ENCODE measurements around the gene PJA1.

Gene PJA1

GRCh38 chrX:69142788-69143469, 22.3 kb downstream of the PJA1 start:
- DNase-seq = no peak

GRCh38 chrX:69140837-69141236, 24.4 kb downstream of the PJA1 start:
- no peak for DNase-seq

DNA sequence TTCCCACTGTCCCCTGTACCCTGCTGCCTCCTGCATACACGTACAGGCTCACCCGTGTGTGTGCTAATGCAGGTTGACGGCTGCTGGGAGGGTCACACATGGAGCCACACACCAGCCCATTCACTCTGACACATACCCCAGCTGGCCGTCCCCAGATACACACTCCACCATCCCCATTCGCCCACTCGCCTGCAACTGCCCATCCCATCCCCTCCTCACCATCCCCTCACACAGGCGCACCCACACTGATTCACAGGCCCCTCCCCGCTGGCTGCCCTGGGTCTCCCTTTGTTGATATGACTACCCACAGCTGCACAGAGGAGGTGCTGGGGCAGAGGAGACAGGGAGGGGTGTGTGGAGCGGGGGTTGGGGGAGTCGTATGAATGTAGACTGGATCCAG, 25.7 kb downstream of the PJA1 start:
- no peak for DNase-seq

GRCh38 chrX:69138512-69138911, 26.7 kb downstream of the PJA1 start:
- DNase-seq = no peak

- DNase-seq = no peak
These were observed 27.2 kb downstream of the PJA1 start for GRCh38 chrX:69138118-69138390.

- no peak for DNase-seq
These were observed 27.7 kb downstream of the PJA1 start for GRCh38 chrX:69137371-69138117.

DNA sequence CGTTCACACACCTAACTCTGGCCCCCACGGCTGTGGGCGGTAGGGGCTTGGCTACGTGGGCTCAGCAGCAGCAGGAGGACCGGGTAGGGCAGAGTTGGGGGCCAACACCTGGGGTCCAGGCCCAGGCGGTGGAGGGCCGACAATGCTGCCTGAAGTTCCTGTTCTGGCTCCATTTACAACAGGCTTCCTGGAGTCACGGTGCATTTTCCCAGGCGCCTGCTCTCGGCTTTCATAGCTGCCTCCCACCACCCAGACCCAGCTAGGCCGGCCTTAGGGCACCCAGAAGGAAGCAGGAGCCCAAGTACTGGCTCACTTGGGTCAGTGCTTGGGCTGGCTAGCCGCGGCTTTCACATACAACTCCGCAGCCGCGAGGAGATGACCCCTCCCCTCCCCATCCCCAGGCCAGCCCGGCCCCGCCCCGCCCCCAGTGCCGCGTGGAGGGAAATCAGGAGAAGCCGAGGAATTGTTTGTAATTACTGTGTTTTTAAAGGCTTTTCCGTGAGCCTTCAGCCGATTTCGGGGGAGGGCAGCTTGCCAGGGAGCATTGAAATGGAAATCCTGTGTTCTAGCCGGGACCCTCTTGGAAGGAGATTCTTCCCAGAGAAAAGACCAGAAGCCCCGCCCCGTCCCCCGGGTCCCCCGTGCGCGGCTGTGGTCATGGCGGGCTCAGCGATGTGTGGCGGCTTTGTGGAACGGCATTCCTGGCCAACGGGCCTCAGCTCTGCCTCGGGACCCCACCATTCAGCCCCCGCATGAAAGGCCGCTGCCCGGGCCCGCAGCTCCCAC, 28.5 kb downstream of the PJA1 start:
- no peak for DNase-seq

- no peak for DNase-seq
These were observed 31.2 kb downstream of the PJA1 start for GRCh38 chrX:69133921-69134542.

DNA sequence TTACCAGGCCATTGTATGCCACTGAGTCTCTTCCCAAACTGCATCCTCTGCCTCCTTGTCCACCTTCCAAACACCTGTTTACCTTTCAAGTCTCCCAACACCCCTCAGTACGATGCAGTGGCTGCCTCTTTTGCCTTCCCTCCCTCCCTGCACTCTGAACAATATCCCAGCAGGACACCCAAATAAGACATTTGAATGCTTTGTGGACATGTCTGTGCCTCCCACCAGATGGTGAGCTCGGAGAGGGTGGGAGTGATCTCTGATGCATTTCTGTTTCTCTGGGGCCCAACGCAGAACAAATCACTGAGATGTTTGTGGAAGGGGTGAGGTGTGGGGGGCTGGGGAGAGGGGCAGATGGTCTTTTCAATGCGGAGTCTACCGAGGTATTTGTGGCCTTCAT, 33.4 kb downstream of the PJA1 start:
- DNase-seq = no peak

- no peak for DNase-seq
These were observed 34.8 kb downstream of the PJA1 start for GRCh38 chrX:69130439-69130838.

- no peak for DNase-seq
These were observed 36.7 kb downstream of the PJA1 start for GRCh38 chrX:69128588-69128987.

DNA sequence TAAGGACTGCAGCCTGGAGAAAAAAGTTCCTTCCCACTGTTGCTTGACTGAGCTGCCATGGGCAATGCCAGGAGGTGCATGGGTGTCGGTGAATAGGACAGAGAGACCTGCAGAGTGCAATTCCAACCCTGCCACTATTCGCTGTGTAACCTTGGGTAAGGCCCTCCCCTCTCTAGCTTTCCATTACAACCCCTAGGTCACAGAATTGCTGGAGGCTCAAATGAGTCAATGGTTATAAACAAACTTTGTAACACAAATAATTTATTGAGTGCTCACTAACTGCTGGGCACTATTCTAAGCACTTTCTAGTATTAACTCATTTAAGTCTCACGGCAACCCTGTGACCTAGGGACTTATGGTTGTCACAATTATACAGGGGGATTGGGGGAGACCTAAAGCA, 37.8 kb downstream of the PJA1 start:
- no peak for DNase-seq

DNA sequence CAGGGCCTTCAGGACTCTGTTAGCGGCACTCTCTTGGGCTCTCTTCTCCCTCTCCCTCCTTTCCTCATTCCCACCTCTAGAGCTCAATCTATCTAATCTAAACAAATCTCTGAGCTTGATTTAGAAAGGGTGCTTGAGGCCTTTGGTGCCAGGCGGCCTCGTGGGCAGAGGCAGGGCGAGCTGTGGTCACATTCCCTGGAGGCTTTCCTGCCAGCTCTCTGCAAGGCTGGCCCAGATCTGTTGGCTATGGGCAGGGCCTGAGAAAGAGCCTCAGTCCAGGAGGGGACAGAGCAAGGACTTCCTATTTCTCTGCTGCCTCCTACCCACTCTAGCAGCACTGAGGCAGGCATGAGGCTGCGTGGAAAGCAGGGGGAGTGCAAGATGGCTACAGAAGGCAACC, 38.6 kb downstream of the PJA1 start:
- no peak for DNase-seq

- no peak for DNase-seq
These were observed 40.2 kb downstream of the PJA1 start for GRCh38 chrX:69125094-69125493.

- no peak for DNase-seq
These were observed 41.1 kb downstream of the PJA1 start for GRCh38 chrX:69124108-69124507.

GRCh38 chrX:69123481-69123880, 41.8 kb downstream of the PJA1 start:
- no peak for DNase-seq

DNA sequence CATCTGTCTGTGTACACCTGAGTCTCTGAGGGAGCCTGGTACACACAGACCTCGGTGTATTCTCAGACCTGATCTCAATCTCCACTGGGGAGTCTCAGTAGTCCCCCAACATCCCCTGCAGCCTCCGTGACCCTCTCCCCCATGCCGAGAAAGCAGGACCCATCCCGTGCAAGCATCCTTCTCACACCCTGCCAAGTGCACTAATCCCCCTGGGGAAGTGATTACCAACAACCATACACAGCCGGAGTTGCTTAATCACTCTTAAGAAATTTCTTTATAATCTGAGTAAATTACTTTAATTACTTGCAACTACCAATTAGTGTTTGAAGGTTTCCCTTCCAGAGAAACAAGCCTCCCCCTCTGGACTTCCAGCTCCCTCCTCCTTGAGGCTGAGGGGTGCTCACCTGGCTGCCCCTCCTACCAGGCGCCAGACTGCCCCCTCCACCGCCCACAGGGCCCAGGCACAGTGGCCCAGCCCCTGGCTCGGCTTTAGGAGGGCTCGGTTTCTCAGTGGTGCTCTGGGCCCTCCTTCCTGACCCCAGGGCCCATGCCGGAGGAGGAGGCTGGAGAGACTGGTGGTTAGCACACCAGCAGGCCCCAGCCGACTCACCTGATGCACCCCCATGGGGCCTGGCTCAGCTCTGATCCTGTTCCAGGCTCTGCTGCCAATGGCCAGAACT, 43.8 kb downstream of the PJA1 start:
- no peak for DNase-seq

GRCh38 chrX:69120476-69120875, 44.8 kb downstream of the PJA1 start:
- DNase-seq = no peak

DNA sequence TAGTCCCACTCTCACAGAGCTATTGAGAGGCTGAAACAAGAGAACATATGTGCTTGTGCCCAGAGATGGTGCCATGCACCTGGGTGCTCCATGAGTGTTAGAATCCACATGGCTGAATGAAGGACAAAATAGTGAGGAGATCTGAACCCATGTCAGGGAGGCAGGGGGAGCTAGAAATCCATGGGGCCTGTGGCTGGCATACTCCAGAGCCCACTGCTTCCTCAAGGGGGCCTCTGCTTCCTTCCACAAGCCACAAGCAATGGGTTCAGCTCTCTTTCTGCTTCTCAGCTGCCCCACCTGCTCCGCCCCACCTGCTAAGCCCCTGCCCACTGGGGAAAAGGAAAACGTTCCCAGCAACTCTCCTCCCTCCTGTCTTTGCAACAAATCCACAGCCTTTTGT, 46.1 kb downstream of the PJA1 start:
- DNase-seq = no peak

GRCh38 chrX:69117876-69118526, 47.3 kb downstream of the PJA1 start:
- no peak for DNase-seq

DNA sequence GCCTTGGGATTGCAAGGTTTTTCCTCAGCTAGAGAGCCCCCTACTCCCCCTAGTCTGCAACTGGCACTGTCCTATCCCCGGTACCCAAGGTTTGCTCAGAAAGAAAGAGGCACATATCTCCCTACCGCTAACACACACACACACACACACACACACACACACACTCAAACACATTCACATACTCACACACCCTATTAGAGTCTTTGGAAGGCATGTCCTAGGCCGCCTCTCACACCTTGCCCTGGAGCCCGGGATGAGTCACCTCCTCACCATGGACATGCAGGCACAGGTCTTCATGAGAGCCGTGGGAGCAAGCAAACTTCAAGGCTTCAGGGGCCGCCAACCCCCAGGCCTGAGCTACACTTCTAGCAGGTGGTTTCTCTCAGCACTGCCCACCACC, 49.2 kb downstream of the PJA1 start:
- no peak for DNase-seq

DNA sequence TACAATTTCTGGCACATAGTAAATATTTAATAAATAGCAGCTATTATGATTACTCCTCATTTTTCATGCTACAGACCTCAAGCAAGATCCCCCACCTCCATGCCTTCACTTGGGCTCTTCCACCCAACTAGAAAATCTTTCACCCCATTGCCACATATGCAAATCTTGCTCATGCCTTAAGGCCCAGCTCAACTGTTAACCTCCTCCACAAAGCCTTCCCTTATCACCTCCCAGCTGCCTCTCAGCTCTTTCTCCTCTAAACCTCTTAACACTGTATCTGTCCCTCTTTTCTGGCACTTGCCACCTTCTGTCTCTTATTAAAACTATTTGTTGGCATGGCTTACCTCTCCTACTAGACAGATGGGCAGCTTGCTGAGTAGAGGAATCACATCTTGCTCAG, 51.5 kb downstream of the PJA1 start:
- no peak for DNase-seq
